Measurements from ENCODE around the gene RBFA.

DNA sequence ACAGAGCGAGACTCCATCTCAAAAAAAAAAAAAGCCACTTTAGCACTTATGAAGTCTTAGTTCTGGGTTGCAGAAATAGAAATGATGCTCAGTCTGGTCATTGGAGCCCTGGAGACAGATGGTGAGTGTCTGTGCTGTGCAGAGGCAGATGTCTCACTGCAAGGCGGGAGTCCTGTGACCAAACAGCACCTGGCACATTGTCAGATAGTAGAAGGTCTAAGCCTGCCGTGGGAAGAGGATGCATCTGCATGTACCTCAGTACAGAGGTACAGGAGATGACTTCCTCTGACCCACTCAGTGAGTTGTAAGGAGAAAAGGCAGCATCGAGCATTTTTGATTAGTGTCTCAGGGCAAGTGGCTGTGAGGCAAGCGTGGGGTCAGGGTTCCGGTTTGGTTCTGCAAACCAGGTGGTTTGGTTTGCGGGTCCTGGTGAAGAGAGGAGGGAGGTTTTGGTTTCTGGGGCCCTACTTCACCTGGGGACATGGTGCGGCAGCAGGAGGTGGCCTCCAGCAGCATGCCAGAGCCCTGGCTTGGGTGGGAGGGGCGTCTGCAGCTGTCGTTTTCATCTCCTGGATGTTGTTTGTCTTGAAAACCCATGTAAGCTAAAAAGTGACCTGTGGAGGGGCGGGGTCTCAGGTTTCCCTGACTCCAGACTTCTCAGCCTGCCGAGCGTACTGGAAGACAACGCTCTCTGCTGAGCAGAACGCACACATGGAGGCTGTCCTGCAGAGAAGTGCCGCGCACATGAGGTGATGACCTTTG, 3.8 kb downstream of the RBFA start:
- TF ChIP-seq CTCF (IDR thresholded peaks at IDR 0.05; ENCODE audit: low read depth, low read length, poor library complexity, severe bottlenecking): no peak
- no peak for TF ChIP-seq EZH2phosphoT487 (IDR thresholded peaks at IDR 0.05; ENCODE audit: borderline replicate concordance, low read length)

Data from DOHH2 (cell line).